GM12878 (cell line): Measurements from ENCODE around the gene RSRC1. TPM values are rescaled to one million over a fixed set of nuclear protein-coding genes. Genes with fewer than 3 reads are reported as not detected.
A peak's percentile ranks its signal among the peaks of the same experiment; 100 is the strongest.

Experiments
- ATAC-seq: fragments of 200-7000 bp; cut with Tn5 transposase; 3 replicates; pipeline ENCODE4 v1.9.1; 2020; ENCODE audit warnings: mild to moderate bottlenecking, moderate library complexity
- BruUV-seq: library from RNA; stranded (reverse); fragments of 400-500 nt; replicated peaks from 2 replicates; lab custom pipeline; 2021; lab: Mats Ljungman, UMichigan
- CTCF ChIA-PET: fragments of 300-600 bp; sonication (Branson Sonifier 250); formaldehyde crosslinking; extraction: SDS; loops from one replicate; lab custom pipeline; 2021; ENCODE audit warnings: inconsistent platforms; lab: Yijun Ruan, JAX
- POLR2A ChIA-PET: fragments of 350-600 bp; formaldehyde crosslinking; extraction: SDS; loops from one replicate; lab custom pipeline; 2021; ENCODE audit warnings: inconsistent platforms; lab: Charles Lee
- RAD21 ChIA-PET: fragments of 300-600 bp; sonication (Branson Sonifier 250); formaldehyde crosslinking; loops from one replicate; lab custom pipeline; 2023; ENCODE audit warnings: antibody characterized with exemption; ENCODE audit not compliant: unreplicated experiment; lab: Charles Lee
- SMC1A ChIA-PET: fragments of 300-600 bp; sonication (Branson Sonifier 250); formaldehyde crosslinking; loops from one replicate; lab custom pipeline; 2023; ENCODE audit not compliant: unreplicated experiment, uncharacterized antibody; lab: Charles Lee
- DNase-seq: peaks from one replicate; pipeline ENCODE4 v3.0.0-alpha.2; 2011; ENCODE audit warnings: low read depth, low spot score
- FAIRE-seq: peaks from 3 replicates; lab custom pipeline; 2011; peaks lifted over from hg19 to GRCh38; lab: Jason Lieb, UNC
- H2AFZ ChIP-seq: 2 replicates; pipeline ENCODE4 v1.6.0; 2011; ENCODE audit warnings: low read depth, low read length, control low read depth; ENCODE audit not compliant: control insufficient read depth
- H3K27ac ChIP-seq: 2 replicates; pipeline ENCODE4 v1.5.1; 2011; ENCODE audit warnings: control low read depth; ENCODE audit not compliant: control insufficient read depth, insufficient read depth
- H3K27me3 ChIP-seq, 2 experiments: replicated peaks in 1 of 2; 2 replicates each; pipeline versions ENCODE4 v1.6.0 to v1.6.1; 2011; ENCODE audit warnings: low read length in 1 of 2; ENCODE audit not compliant: control insufficient read depth in 2 of 2, insufficient read depth in 2 of 2
- H3K36me3 ChIP-seq, 2 experiments: 2 replicates each; pipeline ENCODE4 v1.5.1; 2011; ENCODE audit warnings: low read length in 1 of 2; ENCODE audit not compliant: control insufficient read depth in 2 of 2, insufficient read depth in 2 of 2
- H3K4me1 ChIP-seq: 2 replicates; pipeline ENCODE4 v1.6.1; 2011; ENCODE audit warnings: mild to moderate bottlenecking, low read length, moderate library complexity, mixed read lengths; ENCODE audit not compliant: control insufficient read depth, insufficient read depth
- H3K4me2 ChIP-seq: 2 replicates; pipeline ENCODE4 v1.6.0; 2011; ENCODE audit warnings: control low read depth; ENCODE audit not compliant: control insufficient read depth, insufficient read depth
- H3K4me3 ChIP-seq: fragments of 200-600 bp; sonication (generic); 2 replicates; pipeline ENCODE4 v1.5.1; 2016
- H3K79me2 ChIP-seq: 2 replicates; pipeline ENCODE4 v1.6.0; 2011; ENCODE audit warnings: low read length; ENCODE audit not compliant: control insufficient read depth, insufficient read depth
- H3K9ac ChIP-seq: 2 replicates; pipeline ENCODE4 v1.8.0; 2011; ENCODE audit warnings: low read length, control low read depth, mixed read lengths; ENCODE audit not compliant: control insufficient read depth, insufficient read depth
- H3K9me3 ChIP-seq: replicated peaks from 3 replicates; pipeline ENCODE4 v1.5.1; 2011; ENCODE audit warnings: mild to moderate bottlenecking, low read length; ENCODE audit not compliant: control insufficient read depth, insufficient read depth
- H4K20me1 ChIP-seq: 2 replicates; pipeline ENCODE4 v1.6.0; 2011; ENCODE audit not compliant: control insufficient read depth, insufficient read depth
- ATF7 ChIP-seq: fragments of 450-650 bp; IDR thresholded peaks from 2 replicates; pipeline ENCODE4 v1.6.1; 2016; ENCODE audit warnings: low read depth, mild to moderate bottlenecking
- BRCA1 ChIP-seq: IDR thresholded peaks from 2 replicates; pipeline ENCODE4 v1.6.1; 2011; ENCODE audit warnings: low read depth, low read length, improper control_type of control experiment
- CTCF ChIP-seq, 3 experiments: IDR thresholded peaks in 2 of 3; conservative IDR thresholded peaks in 1 of 3; 2 replicates each; pipeline ENCODE4 v1.5.1; 2011; ENCODE audit warnings: low read depth in 3 of 3, low read length in 3 of 3, mild to moderate bottlenecking in 3 of 3, control low read depth in 2 of 3, moderate library complexity in 2 of 3, inconsistent platforms in 1 of 3, mixed read lengths in 1 of 3; ENCODE audit not compliant: control insufficient read depth in 2 of 3, insufficient read depth in 1 of 3; ENCODE audit errors: extremely low read depth in 1 of 3
- ELK1 ChIP-seq: IDR thresholded peaks from 2 replicates; pipeline ENCODE4 v1.6.1; 2012; ENCODE audit warnings: low read depth, low read length, improper control_type of control experiment
- ESRRA ChIP-seq: IDR thresholded peaks from 2 replicates; pipeline ENCODE4 v1.6.1; 2012; ENCODE audit warnings: mild to moderate bottlenecking, low read length, improper control_type of control experiment
- HDGF ChIP-seq: fragments of 450-650 bp; IDR thresholded peaks from 2 replicates; pipeline ENCODE4 v1.6.1; 2016; ENCODE audit warnings: antibody characterized with exemption
- HSF1 ChIP-seq: fragments of 150-350 bp; IDR thresholded peaks from 2 replicates; pipeline ENCODE4 v1.6.1; 2014; ENCODE audit warnings: mild to moderate bottlenecking, low read depth, low read length
- MTA2 ChIP-seq: fragments of 450-650 bp; IDR thresholded peaks from 2 replicates; pipeline ENCODE4 v1.6.1; 2016; ENCODE audit warnings: low read depth, mild to moderate bottlenecking, moderate library complexity
- NFIC ChIP-seq: IDR thresholded peaks from 2 replicates; pipeline ENCODE4 v1.6.1; 2012; ENCODE audit warnings: low read depth, mild to moderate bottlenecking, inconsistent platforms, low read length, moderate library complexity
- NFXL1 ChIP-seq: fragments of 450-650 bp; IDR thresholded peaks from 2 replicates; pipeline ENCODE4 v1.6.1; 2017; ENCODE audit warnings: antibody characterized with exemption, mild to moderate bottlenecking, borderline replicate concordance
- NR2C1 ChIP-seq: fragments of 450-650 bp; IDR thresholded peaks from 2 replicates; pipeline ENCODE4 v1.6.1; 2017; ENCODE audit warnings: antibody characterized with exemption, mild to moderate bottlenecking, moderate library complexity
- POLR2AphosphoS5 ChIP-seq: IDR thresholded peaks from 2 replicates; pipeline ENCODE4 v1.6.1; 2011; ENCODE audit warnings: mild to moderate bottlenecking, low read length, inconsistent platforms
- SMARCA5 ChIP-seq: fragments of 450-650 bp; IDR thresholded peaks from 2 replicates; pipeline ENCODE4 v1.6.1; 2017; ENCODE audit warnings: mild to moderate bottlenecking
- SRF ChIP-seq, 2 experiments: IDR thresholded peaks; 2 replicates each; pipeline ENCODE4 v1.6.1; 2011; ENCODE audit warnings: low read depth in 2 of 2, low read length in 2 of 2, mild to moderate bottlenecking in 1 of 2, moderate library complexity in 1 of 2
- SUPT20H ChIP-seq: IDR thresholded peaks from 2 replicates; pipeline ENCODE4 v1.6.1; 2011; ENCODE audit warnings: low read depth, mild to moderate bottlenecking, low read length, moderate library complexity, borderline replicate concordance; ENCODE audit not compliant: control insufficient read depth
- WRNIP1 ChIP-seq: IDR thresholded peaks from 2 replicates; pipeline ENCODE4 v1.6.1; 2011; ENCODE audit warnings: low read depth, low read length, improper control_type of control experiment, borderline replicate concordance
- ZNF207 ChIP-seq: fragments of 450-650 bp; IDR thresholded peaks from 2 replicates; pipeline ENCODE4 v1.6.1; 2014; ENCODE audit warnings: antibody characterized with exemption, mild to moderate bottlenecking, borderline replicate concordance
- ZSCAN29 ChIP-seq: fragments of 450-650 bp; IDR thresholded peaks from 2 replicates; pipeline ENCODE4 v1.6.1; 2017; ENCODE audit warnings: mild to moderate bottlenecking, moderate library complexity
- WGBS: methylation state at CpG from one replicate; pipeline ENCODE4 v1.1.6; 2016; ENCODE audit warnings: low lambda C conversion rate; ENCODE audit not compliant: insufficient replicate concordance, insufficient coverage; ENCODE audit errors: missing lambda C conversion rate; 5-methylcytosine and 5-hydroxymethylcytosine counted together
- in situ Hi-C: fragments of 300-500 bp; cut with MboI; formaldehyde crosslinking; loops from 9 replicates; pipeline ENCODE4 v1.14.3; 2018; ENCODE audit warnings: mixed read lengths
- intact Hi-C: fragments of 100-400 bp; cut with micrococcal nuclease; formaldehyde crosslinking; loops from one replicate; pipeline ENCODE4 v1.14.2; 2022; ENCODE audit not compliant: unreplicated experiment
- polyA plus RNA-seq, 11 experiments: library from polyadenylated mRNA; depleted of rRNA in 4 of 11; unstranded in 6 of 11; stranded (reverse) in 5 of 11; fragments of >200 nt; fragmentation: Nextera tagmentation in 4 of 11; fragmentation: Illumina TruSeq in 1 of 11; extraction: Ambion mirVana in 4 of 11; extraction: Trizol in 1 of 11; gene quantifications; 1 replicate in 1 of 11; 2 replicates in 10 of 11; pipeline versions ENCODE4 v1.2.1 to v1.2.3, GENCODE V29; 2011 to 2016; ENCODE audit warnings: inconsistent platforms in 2 of 11, missing spikeins in 2 of 11, low read depth in 1 of 11
- total RNA-seq, 4 experiments: library from RNA; depleted of rRNA in 3 of 4; stranded (reverse); fragments of >200 nt in 3 of 4; fragmentation: Illumina TruSeq in 1 of 4; extraction: Trizol in 1 of 4; gene quantifications; 2 replicates each; pipeline versions ENCODE4 v1.2.1 to v1.2.3, GENCODE V29; 2013 to 2021

The RSRC1 gene
- total and polyA plus RNA-seq, 10 of the 15 experiments (the other 5 are each of a cell fraction or from before 2014, with no cell fraction given): 16.4 to 85.9 (median 42.0) TPM

- Histone ChIP-seq H4K20me1 (no peaks in the 10 kb centered on the region), H3K36me3 (peaks cover 4 to 9% of the 10 kb centered on the region in 2 experiments; a peak in 3 of 4 replicates), H3K9ac (no peak overlapping the region), H3K27ac (peak overlapping the region; percentile 56), H3K27me3 (no peaks in the 10 kb centered on the region), H3K9me3 (peaks cover 9% of the 10 kb centered on the region), H3K4me3 (no peak overlapping the region; the same call in 1 of the 2 replicates), H3K4me1 (peaks cover 19% of the 10 kb centered on the region), H3K79me2 (no peaks in the 10 kb centered on the region), H3K4me2 (peak overlapping the region; percentile 62), H2AFZ (no peak overlapping the region)
- 17% methylated on average over 4 of the region's 4 CpGs for WGBS
- ChIA-PET POLR2A (interaction anchor here (1.0 kb wide), 1 partner anchor 28 kb away, joined by 3 read pairs; no protein-coding TSS in a partner anchor), RAD21 (interaction anchor here (0.7 to 2.4 kb wide), 11 partner anchors 12 to 246 kb away, joined by 3 to 14 read pairs (median 5); partner anchors contain the start of gene RSRC1), CTCF (interaction anchor here (0.6 to 1.0 kb wide), 3 partner anchors 34 to 78 kb away, joined by 3 to 4 read pairs (median 3); no protein-coding TSS in a partner anchor), SMC1A (interaction anchor here (0.5 to 2.4 kb wide), 11 partner anchors 12 to 261 kb away, joined by 3 to 17 read pairs (median 3); no protein-coding TSS in a partner anchor)
- FAIRE-seq (peak; percentile 75), DNase-seq (peak; percentile 17), ATAC-seq (peak; percentile 95)
- in situ Hi-C loops (no loop called here), intact Hi-C loops (loop anchor here (2.0 kb wide), 1 partner anchor 65 kb away; no protein-coding TSS in a partner anchor)
- BruUV-seq: no TSS peak
- TF ChIP-seq POLR2AphosphoS5: no peak
- no peak for TF ChIP-seq NR2C1
- no peak for TF ChIP-seq ESRRA
- no peak for TF ChIP-seq SRF (IDR thresholded peaks at IDR 0.05; ENCODE audit: low read depth in 2 of 2, low read length in 2 of 2)
- no peak for TF ChIP-seq SMARCA5
- peak; percentile 87 for TF ChIP-seq ATF7
- TF ChIP-seq CTCF (IDR thresholded peaks at IDR 0.05 in 2 of 3, conservative IDR thresholded peaks at IDR 0.05 in 1 of 3; ENCODE audit: control insufficient read depth in 2 of 3, extremely low read depth in 1 of 3, insufficient read depth in 1 of 3, low read depth in 3 of 3, low read length in 3 of 3): no peak
- no peak for TF ChIP-seq ZSCAN29
- TF ChIP-seq SUPT20H: no peak
- TF ChIP-seq MTA2: peak; percentile 87
- TF ChIP-seq NFXL1: no peak
- TF ChIP-seq HDGF: no peak
- no peak for TF ChIP-seq BRCA1
- no peak for TF ChIP-seq WRNIP1
- TF ChIP-seq ELK1: no peak
- no peak for TF ChIP-seq ZNF207
- TF ChIP-seq HSF1: no peak
- peak; percentile 98 for TF ChIP-seq NFIC
Observed at GRCh38 chr3:158355623-158356588, 246.0 kb downstream of the RSRC1 start.
